HS-27A (cell line): ENCODE data around the gene KIF21B.

Experiments
- DNase-seq: peaks from one replicate; pipeline ENCODE4 v3.0.0-alpha.2; 2012; ENCODE audit warnings: low read depth, missing footprints

Gene KIF21B

DNA sequence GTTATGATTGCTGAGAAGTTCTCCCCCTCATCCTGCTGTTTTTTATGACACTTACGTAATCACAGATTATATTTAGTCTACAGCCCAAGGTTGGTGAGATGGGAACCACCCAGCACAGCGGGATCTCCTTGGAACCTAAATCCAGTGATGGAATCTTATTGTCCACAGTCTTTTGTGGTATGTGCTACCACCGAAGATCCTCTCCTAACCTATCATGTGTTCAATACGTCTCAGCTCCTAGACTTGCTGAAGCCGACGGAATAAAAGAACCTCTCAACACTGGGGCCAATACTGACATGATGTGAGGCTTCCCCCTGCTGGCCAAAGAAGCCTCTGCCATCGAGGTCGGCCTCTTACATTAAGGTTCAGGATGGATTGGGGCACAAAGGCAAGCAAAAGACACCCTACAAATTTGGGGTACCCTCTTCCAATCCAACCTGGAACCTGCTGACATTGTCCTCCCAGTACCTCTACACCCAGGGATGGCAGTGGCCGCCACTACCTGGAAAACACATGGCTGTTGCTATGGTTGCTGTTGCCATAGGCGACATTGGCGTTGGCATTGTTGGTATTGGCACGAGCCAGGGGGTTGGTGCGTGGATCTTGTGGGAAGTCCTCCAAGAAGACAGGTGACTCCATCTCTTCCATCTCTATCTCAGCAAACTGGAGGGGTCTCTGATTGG, 19.4 kb upstream of the KIF21B start:
- peak; percentile 5 for DNase-seq

DNA sequence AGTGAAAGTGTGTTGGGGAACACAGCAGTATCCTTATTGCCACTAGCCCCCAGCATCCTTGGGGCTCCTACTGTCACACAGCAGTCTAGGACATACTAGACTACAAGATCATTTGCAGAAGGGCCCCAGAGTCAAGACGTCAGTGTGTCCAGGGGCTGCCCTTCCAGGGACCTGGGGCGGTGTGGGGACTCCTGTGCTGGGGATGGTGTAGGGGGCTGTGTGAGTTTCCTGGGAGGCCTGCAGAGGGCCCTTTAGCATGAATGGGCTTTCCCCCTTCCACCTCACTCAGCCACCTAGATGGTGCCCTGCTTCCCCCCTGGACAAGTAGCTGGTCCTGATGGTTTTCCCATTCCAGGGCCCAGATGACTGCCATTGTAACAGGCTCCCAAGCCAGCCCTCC, 17.5 kb upstream of the KIF21B start:
- DNase-seq = no peak

DNA sequence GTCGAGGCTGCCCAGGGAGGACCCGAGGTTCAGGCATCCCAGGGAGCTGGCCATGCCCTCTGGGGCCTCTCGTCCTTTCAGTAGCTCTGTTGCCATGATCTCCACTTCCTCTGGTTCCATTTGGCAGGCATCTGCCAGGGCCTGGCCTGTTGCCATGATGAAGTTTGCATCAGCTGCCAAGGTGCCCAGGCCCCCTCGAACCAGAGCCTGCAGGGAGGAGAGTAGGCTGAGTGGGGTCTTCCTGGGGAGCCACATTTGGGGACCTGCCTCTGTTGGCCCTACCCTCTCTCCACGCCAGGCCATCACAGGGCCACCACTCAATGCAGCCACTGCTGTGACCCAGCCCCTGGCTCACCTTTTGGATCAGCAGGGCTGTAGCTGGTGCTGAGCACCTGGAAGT, 16.4 kb upstream of the KIF21B start:
- no peak for DNase-seq

DNA sequence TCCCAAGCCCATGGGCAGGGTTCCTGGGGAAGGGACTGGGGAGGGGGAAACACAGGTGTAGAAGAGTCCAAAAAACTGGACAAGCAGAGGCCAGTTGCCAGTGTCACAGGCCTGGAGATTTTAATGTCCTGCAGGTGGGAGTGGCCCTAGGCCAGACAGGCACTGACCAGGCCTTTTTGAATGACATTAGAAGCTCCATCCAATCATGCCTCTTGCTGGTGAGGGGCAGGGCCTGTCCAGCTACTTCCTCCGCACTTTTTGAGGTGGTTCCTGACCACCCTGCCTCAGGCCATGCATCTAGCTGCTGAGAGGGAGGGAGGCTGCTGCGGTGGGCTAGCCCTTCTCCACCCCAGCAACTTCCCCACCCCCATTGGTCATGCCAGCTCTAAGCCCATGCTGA, 15.9 kb upstream of the KIF21B start:
- DNase-seq = no peak

DNA sequence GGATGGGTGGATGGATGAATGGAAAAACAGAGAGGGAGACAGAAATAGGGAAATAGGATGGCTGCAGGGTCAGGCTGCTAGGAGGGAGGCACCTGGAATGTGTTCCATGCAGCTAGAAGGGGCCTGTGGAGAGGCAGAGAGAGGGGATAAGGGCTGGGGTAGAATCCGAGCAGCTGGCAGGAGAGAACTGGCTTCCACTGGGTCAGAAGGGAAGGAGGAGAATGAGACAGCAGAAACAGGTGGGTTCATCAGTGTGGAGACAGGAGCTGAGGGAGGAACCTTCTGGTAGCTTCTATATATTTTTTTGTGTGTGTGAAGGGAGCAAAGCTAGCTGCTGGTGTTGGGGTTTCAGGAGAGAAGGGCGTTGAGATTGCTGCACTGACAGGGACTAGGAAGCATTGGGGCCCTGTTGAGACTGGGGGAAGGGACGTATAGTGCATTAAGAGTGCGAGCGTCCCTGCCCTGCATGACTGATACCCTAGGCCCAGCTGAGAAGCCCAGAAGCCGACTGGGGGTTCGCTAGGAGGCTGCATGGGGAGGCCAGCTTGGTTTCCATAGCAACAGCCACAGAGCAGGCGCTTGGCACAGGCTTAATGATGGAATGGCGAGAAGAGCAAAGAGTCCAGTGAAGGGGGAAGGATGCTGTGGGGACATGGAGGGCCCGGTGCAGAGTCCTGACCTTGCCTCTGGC, 14.8 kb upstream of the KIF21B start:
- no peak for DNase-seq

DNA sequence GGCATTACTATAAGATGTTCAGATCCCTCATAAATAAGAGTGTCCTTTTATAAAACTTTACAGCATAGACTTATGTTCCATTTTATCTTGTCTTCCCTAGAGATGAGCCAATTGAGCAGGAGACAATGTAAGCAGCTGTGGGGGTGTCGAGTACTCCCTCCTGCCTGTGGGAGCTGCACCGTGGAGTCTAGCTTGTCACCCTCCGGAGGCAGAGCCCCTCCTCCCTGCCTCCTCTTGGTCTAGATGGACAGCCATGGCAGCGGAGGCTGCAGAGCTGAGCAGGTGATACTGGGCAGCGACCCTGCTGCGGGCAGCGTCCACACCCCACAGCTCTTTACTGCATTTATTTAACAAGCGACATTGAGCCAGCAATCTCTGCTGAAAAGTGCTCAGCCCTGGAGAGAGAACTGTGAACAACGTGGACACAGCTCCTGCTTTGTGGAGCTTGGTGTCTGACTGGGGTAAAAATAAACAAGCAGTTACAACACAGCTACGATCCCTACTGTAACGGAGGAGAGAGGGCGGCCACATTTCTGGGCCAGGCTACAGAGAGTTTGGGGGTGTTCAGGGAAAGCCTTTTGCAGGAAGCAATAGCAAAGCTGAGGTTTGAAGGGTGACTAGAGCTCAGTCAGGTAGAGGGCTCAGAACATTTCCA, 12.8 kb upstream of the KIF21B start:
- no peak for DNase-seq

DNA sequence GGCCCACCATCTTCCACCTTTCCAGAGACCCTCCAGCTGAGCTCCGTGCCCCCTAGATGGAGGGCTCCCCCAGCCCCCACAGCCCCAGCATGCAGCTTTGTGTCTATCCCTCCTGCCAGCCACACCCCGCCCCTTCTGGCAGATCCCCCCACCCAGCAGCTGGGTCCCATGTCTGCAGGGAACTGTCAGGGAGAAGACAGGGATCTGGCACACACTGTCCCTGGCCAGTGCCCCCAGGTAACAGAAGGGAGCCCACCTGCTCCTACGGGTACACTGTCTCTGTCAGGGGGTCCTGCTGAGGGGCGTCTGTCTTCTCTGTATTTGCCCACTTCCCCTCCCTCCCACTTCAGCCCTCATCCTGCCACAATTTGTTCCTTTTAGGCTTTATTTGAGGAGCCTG, 11.2 kb upstream of the KIF21B start:
- DNase-seq = no peak

DNA sequence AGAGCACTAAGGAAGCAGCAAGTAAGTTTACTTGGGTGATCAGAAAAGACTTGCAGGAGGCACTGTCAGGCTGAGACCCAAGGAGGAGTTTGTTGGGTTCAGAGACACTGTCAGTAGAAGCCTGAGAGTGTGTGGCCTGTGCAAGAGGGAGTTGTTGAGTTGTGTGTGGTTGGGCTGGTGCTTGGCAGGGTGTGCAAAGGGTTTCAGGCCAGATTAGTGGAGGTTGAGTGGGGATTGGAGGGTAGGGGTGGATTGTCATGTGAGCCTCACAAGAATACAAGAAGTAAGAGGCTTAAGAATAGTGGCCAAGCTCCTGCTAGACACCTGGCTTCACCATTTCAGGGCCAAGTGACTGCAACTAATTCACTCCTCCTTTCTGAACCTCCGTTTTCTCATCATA, 8.9 kb upstream of the KIF21B start:
- no peak for DNase-seq

DNA sequence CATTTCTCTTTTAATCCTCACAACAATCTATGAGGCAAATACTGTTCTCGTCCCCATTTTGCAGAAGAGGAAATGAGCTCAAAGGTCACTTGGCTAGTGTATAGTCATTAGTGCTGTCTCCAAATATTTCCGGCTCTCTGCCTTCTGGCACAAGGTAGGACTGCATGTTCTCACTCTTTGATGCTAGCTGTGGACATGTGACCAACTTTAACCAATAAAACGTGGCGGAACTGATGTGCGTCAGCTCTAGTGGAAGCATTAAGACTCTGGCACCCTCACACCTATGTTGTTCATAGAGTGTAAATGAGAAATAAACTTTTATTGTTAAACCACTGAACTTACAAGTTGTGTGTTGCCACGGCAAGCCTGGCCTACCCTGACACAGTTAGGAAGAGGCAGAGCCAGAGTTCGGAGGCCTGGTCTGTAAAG, 5.0 kb upstream of the KIF21B start:
- DNase-seq = no peak

DNA sequence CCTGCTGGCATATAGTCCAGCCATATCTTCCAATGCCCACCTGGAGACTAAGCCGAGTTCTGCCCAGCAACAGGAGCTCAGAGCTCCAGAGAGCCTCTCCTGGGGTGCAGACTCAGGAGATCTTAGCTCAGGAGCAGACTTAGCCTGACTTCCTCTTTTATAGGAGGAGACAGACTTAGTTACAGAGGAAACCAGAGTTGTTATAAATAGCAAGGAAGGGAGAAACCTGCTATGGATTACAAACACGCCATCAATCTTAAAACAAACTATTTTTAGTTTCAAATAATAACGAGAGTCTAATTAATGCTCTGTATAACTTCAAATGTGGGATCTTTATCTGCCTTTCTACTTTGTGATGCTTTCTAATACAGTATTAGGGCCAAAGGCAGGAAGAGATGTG, 3.3 kb upstream of the KIF21B start:
- DNase-seq = no peak

DNA sequence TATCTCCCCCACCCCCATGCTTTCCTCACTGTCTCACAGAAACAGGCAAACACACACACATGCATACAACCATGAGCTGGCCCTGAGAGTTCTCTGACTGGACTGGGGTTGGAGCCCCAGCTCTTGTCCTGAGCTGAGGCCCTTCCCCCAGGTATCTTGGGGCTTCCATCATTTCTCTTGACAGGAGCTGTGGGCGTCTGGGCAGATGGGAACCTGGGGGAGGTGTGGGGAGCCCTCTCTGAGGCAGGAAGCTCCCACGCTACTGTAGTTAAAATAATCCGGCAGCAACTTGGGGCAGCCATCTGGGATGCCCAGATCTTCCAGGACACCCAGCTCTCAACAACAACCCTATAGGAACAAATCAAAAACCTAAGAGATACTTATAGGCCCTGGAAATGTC, 2.7 kb upstream of the KIF21B start:
- DNase-seq = no peak

DNA sequence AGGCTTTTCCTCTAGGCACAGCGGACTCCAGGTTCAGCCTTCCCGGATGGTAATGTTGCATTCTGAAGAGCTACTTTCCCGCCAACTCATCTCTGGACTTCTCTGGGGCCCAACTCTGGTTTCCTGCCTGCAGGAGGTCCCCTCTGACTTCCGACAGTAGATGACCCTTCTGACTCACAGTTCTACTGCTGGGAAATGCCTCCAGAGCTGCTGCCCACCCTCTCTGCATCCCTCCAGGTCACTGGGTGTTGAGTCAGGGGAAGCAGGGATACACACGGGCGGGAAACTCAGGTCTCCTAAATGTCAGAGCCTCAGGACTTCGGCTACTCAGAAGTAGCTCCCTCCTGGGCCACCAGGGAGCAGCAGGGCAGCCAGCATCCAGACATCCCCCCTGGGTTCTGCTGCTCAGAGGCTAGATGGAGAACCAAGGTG, 2.1 kb upstream of the KIF21B start:
- DNase-seq = no peak

DNA sequence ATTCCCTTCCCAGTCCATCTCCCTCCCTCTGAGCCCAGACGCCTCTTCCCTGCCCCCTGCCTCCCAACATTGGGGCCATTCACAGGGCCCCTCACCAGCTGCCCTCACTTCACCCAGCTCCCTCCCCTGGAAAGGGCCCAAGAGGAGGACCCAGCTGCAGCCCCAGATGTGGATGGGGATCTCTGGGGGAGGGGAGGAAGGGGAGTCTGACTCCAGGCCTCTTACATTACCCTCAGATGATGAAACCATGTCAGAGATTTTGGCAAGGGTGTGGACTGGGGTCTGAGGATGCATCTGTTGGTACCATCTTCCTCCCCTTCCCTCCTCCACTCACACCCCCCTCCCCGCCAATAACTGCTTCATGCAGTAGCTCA, 1.1 kb upstream of the KIF21B start:
- no peak for DNase-seq

DNA sequence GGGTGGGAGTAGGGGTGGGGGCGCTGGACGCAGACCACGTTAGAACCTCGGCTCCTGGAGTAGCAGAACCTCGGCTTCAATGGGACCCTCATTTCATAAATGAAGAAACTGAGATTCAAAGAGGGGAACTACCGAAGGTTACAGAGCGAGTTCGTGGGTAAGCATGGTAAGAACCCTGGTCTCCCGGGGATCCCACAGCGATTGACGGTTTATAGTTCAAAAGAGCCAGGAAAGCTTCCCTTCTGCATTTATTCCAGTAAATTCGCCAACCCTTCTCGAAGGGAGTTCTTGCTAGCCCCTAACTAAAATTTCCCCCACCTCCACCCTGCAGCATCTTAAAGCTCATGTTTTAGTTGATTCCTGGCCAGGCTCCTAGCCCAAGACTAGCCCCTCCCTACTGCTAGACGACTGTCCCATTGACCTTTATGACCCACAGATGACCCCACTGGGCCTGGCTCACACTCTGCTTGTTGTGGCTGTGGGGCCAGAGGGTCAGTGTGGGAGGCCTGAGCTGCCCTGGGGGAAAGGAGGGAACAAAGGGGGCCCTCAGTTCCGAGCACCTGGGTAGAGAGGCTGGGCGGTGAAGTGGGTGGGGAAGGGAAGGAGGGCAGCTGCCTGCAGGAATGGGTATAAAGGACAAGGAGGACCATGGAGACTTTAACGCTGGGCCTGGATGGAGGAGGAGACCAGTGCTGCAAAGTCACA, 558 bp upstream of the KIF21B start:
- DNase-seq = no peak

DNA sequence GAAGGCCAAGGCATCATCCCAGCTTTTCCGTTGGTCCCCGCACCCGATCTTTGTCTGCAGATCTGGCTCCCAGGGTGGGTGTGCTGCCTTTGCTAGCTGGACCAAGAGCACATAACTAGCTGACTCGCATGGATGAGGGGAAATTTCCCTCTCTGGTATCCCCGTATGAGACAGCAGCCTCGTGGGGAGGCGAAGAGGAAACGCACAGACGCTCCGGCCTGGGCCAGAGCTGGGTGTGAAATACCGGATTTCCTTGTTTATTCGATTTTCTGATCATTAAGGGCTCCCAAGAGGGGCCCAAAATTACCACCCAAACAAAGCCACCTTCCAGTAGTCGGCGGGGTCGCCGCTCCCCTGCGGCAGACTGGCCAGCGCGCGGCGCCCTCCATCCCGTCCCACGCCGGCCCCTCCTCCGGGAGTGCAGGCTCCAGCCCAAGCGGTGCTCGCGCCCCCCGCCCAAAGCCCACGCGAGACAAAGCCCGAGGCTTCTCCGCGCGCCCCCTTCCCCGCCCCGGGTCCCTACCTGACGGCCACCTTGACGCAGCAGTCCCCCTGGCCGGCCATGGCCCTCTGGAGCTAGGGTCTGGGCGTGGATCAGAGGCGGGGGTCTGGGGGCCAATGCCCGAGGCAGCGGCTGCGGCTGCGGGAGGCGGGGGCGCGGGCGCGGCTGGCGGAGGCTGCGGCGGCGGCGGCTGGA, 546 bp downstream of the KIF21B start:
- no peak for DNase-seq

DNA sequence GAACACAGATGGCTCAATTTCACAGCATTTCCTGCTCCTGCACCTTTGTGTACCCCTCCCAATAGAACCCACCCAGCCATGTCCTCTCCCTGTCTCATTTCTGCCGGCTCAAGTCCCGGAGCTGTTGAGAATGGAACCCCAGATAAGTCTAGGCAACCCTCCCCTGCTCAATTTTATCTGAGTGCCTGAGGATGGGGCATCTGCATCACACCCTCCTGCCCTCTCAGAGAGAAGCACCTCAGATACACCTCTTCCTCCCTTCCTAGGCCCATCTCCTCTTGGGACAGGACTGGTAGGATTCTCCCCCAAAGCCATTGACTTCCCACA, 1.1 kb downstream of the KIF21B start:
- no peak for DNase-seq

DNA sequence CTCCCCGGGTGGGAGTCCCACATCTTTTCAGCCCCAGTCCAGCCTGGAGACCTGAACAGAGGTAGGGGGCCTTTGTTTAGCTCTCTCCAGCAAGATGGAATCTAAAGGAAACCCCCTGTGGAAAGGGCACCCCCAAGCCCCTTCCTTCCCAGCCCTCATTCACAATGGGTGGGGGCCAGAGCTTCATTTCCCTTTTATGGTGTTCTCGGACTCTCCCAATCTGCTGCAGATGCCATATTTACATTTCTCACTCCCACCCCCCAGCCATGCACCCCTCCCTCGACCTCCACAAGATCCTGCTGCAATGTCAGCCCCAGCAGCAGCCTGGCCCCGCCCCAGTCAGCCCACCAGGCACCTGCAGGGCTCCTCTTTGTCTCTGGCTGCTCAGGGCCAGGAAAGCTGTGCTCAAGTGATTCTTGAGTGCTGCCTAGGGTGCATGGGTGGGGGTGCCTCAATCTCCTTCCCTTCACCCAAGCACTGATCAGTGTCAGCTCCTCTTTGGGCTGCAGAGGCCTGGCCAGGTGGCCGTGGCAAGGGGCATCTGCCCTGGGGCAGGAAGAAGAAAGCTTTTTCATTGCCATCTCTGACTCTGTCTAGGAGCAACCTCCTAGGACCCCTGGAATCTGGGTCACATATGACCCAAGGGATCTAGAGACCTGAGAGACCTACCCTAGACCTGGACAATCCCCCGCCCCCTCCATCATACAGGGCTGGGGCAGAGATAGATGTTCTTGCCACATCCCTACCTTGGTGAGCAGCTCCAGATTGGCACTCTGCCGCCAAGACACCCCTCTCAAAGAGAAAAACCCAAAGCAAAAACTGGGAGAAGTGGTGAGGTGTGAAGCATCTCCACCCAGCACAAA, 1.7 kb downstream of the KIF21B start:
- no peak for DNase-seq

DNA sequence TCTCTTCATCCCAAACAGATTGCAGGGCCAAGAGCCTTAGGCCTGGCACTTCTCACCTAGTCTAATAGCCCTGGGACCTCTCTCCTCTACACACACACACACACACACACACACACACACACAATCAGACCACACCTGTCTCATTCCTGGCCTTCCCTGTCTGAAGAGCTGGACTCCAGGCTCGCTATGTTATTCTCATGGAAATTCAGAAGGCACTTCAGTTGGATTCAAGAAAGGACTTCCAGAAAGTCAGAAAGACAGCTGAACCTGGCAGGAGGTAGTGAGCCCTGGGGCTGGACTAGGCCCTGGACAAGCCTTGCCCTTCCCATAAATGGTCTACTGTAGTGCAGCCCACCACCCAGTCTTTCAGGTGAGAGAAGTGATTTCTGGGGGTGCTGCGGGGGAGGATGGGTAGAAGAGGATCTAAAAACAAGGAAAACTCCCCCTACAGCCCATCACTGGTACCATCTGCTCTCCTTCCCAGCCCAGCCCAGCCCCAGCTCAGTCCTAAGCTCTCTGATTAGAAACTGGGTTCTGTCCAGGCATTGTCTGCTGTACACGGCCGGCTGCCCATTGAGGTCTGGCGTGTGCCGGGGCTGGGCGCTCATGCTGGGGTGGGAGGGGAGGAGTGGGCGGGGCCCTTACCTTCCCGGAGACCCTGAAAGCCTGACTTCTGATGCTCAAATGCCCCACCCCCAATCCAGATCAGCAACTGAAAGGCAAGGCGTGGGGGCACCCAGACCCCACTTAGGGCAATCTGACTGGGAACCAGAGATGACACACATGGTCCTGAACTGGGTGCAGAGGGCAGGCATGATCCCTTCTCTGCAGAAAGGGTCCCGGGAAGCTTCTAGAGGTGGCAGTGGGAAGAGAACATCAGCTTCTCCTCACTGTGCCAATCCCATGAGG, 2.5 kb downstream of the KIF21B start:
- no peak for DNase-seq

DNA sequence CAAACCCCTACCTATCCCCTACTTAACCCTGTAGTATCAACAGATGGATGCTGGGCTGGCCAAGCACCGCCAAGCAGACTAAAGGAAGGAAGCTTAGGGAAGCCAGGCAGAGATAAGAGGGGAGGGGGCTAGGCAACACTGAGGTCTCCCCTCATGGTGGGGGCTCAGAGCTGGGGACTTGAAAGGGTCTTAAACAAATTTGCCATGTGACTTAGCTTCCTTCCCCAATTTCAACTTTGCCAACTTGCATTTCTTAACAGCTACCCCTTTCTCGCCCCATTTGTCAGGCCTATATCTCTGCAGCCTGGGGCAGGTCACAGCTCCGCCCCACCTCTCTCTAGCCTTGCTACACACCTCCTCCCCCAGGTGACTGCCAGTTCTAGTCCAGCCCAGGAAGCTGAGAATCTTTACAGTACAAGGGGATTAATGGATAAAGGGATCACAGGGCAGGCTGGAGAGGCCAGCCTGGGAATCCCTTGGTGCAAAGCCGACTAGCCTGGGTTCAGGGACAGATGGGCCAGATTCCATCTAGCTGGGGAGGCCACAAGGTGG, 3.4 kb downstream of the KIF21B start:
- DNase-seq = no peak
